K562 (cell line): ENCODE results near the gene NME7. TPM values are rescaled to one million over a fixed set of nuclear protein-coding genes. Genes with fewer than 3 reads are reported as not detected.

Experiments
- CEBPB ChIP-seq: fragments of 450-650 bp; IDR thresholded peaks from 2 replicates; pipeline ENCODE4 v1.6.1; 2016; ENCODE audit warnings: missing genetic modification characterization, missing compliant biosample characterization
- CEBPG ChIP-seq, 3 experiments: fragments of 200-800 bp in 1 of 3; sonication (Bioruptor generic) in 1 of 3; sonication (generic) in 1 of 3; formaldehyde crosslinking in 1 of 3; IDR thresholded peaks in 2 of 3; conservative IDR thresholded peaks in 1 of 3; 2 replicates each; pipeline versions ENCODE4 v1.6.1 to v1.8.0; 2016 to 2022; ENCODE audit warnings: missing compliant biosample characterization in 2 of 3, missing genetic modification characterization in 2 of 3, mild to moderate bottlenecking in 1 of 3, missing genetic modification reagents in 1 of 3
- DDX20 ChIP-seq: fragments of 450-650 bp; IDR thresholded peaks from 2 replicates; pipeline ENCODE4 v1.6.1; 2016; ENCODE audit warnings: missing genetic modification characterization, low read depth, mild to moderate bottlenecking, missing compliant biosample characterization, moderate library complexity
- ELF1 ChIP-seq: fragments of 200-800 bp; sonication (Bioruptor generic); IDR thresholded peaks from 2 replicates; pipeline ENCODE4 v1.6.1; 2016; ENCODE audit warnings: missing genetic modification characterization, missing compliant biosample characterization
- ELF4 ChIP-seq: fragments of 450-650 bp; formaldehyde crosslinking; IDR thresholded peaks from 2 replicates; pipeline ENCODE4 v1.4.0; 2022; ENCODE audit warnings: missing genetic modification characterization
- HDGF ChIP-seq: fragments of 450-650 bp; IDR thresholded peaks from 2 replicates; pipeline ENCODE4 v1.6.1; 2016
- HLTF ChIP-seq: fragments of 450-650 bp; IDR thresholded peaks from 2 replicates; pipeline ENCODE4 v1.6.1; 2016
- KDM1A ChIP-seq, 2 experiments: fragments of 450-650 bp; IDR thresholded peaks; 2 replicates each; pipeline ENCODE4 v1.6.1; 2016; ENCODE audit warnings: mild to moderate bottlenecking in 2 of 2
- NR4A1 ChIP-seq, 2 experiments: fragments of 250-450 bp in 1 of 2; fragments of 450-650 bp in 1 of 2; sonication (Bioruptor Pico) in 1 of 2; IDR thresholded peaks; 2 replicates each; pipeline versions ENCODE4 v1.4.0 to v1.6.1; 2016 to 2020; ENCODE audit warnings: mild to moderate bottlenecking in 2 of 2, missing compliant biosample characterization in 1 of 2, missing genetic modification characterization in 1 of 2, moderate library complexity in 1 of 2
- POU5F1 ChIP-seq: fragments of 150-350 bp; IDR thresholded peaks from 2 replicates; pipeline ENCODE4 v1.6.1; 2014; ENCODE audit warnings: borderline replicate concordance, low read length, low read depth, mild to moderate bottlenecking; ENCODE audit not compliant: partially characterized antibody
- SIX5 ChIP-seq, 2 experiments: IDR thresholded peaks; 2 replicates each; pipeline ENCODE4 v1.6.1; 2011; ENCODE audit warnings: low read length in 2 of 2, borderline replicate concordance in 1 of 2, low read depth in 1 of 2, mild to moderate bottlenecking in 1 of 2, moderate library complexity in 1 of 2; ENCODE audit not compliant: insufficient read depth in 1 of 2
- STAT5A ChIP-seq: IDR thresholded peaks from 2 replicates; pipeline ENCODE4 v1.6.1; 2012; ENCODE audit warnings: low read length, inconsistent platforms, borderline replicate concordance
- ZFP1 ChIP-seq: fragments of 450-650 bp; formaldehyde crosslinking; IDR thresholded peaks from 2 replicates; pipeline ENCODE4 v1.4.0; 2020; ENCODE audit warnings: mild to moderate bottlenecking, mixed read lengths
- ZNF263 ChIP-seq: sonication (generic); formaldehyde crosslinking; IDR thresholded peaks from 2 replicates; pipeline ENCODE4 v1.8.0; 2022; ENCODE audit warnings: mild to moderate bottlenecking, missing genetic modification reagents, borderline replicate concordance
- ZNF830 ChIP-seq: fragments of 250-450 bp; sonication (Bioruptor Pico); IDR thresholded peaks from 2 replicates; pipeline ENCODE4 v1.5.0; 2021; ENCODE audit warnings: mild to moderate bottlenecking
- polyA plus RNA-seq, 8 experiments: library from polyadenylated mRNA; depleted of rRNA in 4 of 8; stranded (reverse) in 5 of 8; unstranded in 3 of 8; fragments of >200 nt; fragmentation: Nextera tagmentation in 2 of 8; fragmentation: Illumina TruSeq in 1 of 8; extraction: Ambion mirVana in 2 of 8; extraction: Trizol in 1 of 8; gene quantifications; 2 replicates each; pipeline versions ENCODE4 v1.2.1 to v1.2.3, GENCODE V29; 2011 to 2014; ENCODE audit warnings: inconsistent platforms in 1 of 8, missing spikeins in 1 of 8
- total RNA-seq, 7 experiments: library from RNA; depleted of rRNA in 6 of 7; stranded (reverse); fragments of >200 nt in 6 of 7; fragmentation: Illumina TruSeq in 2 of 7; extraction: Trizol in 2 of 7; gene quantifications; 2 replicates each; pipeline versions ENCODE4 v1.2.1 to v1.2.3, GENCODE V29; 2011 to 2021; ENCODE audit warnings: low replicate concordance in 1 of 7
- TF ChIP-seq, protein P1 (sequence below): fragments of 450-650 bp; formaldehyde crosslinking; IDR thresholded peaks from 2 replicates; pipeline ENCODE4 v1.4.0; 2020; ENCODE audit warnings: mild to moderate bottlenecking, mixed read lengths
- TF ChIP-seq, protein P2 (sequence below): IDR thresholded peaks from 2 replicates; pipeline ENCODE4 v1.6.1; 2014; ENCODE audit warnings: antibody characterized with exemption
- TF ChIP-seq, protein P3 (sequence below): fragments of 450-650 bp; formaldehyde crosslinking; IDR thresholded peaks from 2 replicates; pipeline ENCODE4 v1.4.0; 2020; ENCODE audit warnings: mild to moderate bottlenecking, moderate library complexity
- TF ChIP-seq, protein P4 (sequence below): fragments of 250-450 bp; sonication (Bioruptor Pico); IDR thresholded peaks from 2 replicates; pipeline ENCODE4 v1.6.1; 2021; ENCODE audit warnings: mild to moderate bottlenecking
- TF ChIP-seq, protein P5 (sequence below): fragments of 450-650 bp; formaldehyde crosslinking; IDR thresholded peaks from 2 replicates; pipeline ENCODE4 v1.4.0; 2020; ENCODE audit warnings: mild to moderate bottlenecking, moderate library complexity

NME7 gene
- total and polyA plus RNA-seq, 9 of the 15 experiments (the other 6 are each of a cell fraction or from before 2014, with no cell fraction given) = 7.9 to 43.2 (median 23.9) TPM

DNA sequence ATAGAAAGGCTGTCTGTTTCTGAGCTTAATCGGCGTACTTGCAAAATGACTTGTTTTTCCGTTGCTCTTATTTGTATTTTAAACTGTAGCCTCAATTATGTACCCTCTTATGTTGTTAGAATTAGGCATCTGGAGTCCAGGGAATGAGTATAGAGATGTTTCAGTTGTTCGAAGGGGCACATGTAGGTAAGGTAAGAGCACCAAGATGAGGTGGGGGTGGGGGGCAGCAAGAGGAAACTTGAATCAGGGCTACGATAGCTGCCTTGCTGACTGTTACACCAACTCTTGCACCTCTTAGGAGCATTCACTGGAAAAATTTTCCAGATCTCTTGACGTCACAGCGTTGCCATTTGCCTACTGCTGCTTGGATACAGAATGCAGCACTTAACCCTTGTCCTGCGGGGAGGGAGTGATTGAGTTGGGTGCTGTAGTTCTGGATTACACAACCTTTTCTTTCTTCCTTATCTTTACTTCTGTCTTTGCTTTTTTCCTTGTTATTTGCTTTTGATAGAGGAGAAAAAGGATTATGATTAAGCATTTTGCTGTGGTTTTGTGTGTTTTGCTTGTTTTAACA lies 257.9 kb downstream of the NME7 start (continued):
- TF ChIP-seq ZFP1 (CRISPR knock-in tag) = no peak
- TF ChIP-seq, protein P1, sequence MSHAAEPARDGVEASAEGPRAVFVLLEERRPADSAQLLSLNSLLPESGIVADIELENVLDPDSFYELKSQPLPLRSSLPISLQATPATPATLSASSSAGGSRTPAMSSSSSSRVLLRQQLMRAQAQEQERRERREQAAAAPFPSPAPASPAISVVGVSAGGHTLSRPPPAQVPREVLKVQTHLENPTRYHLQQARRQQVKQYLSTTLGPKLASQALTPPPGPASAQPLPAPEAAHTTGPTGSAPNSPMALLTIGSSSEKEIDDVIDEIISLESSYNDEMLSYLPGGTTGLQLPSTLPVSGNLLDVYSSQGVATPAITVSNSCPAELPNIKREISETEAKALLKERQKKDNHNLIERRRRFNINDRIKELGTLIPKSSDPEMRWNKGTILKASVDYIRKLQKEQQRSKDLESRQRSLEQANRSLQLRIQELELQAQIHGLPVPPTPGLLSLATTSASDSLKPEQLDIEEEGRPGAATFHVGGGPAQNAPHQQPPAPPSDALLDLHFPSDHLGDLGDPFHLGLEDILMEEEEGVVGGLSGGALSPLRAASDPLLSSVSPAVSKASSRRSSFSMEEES (CRISPR knock-in tag) = no peak
- no peak for TF ChIP-seq STAT5A
- no peak for TF ChIP-seq HDGF
- no peak for TF ChIP-seq ELF4 (CRISPR knock-in tag)
- TF ChIP-seq, protein P2, sequence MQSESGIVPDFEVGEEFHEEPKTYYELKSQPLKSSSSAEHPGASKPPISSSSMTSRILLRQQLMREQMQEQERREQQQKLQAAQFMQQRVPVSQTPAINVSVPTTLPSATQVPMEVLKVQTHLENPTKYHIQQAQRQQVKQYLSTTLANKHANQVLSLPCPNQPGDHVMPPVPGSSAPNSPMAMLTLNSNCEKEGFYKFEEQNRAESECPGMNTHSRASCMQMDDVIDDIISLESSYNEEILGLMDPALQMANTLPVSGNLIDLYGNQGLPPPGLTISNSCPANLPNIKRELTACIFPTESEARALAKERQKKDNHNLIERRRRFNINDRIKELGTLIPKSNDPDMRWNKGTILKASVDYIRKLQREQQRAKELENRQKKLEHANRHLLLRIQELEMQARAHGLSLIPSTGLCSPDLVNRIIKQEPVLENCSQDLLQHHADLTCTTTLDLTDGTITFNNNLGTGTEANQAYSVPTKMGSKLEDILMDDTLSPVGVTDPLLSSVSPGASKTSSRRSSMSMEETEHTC = no peak
- TF ChIP-seq CEBPB (tag) = peak; percentile 70
- TF ChIP-seq, protein P3, sequence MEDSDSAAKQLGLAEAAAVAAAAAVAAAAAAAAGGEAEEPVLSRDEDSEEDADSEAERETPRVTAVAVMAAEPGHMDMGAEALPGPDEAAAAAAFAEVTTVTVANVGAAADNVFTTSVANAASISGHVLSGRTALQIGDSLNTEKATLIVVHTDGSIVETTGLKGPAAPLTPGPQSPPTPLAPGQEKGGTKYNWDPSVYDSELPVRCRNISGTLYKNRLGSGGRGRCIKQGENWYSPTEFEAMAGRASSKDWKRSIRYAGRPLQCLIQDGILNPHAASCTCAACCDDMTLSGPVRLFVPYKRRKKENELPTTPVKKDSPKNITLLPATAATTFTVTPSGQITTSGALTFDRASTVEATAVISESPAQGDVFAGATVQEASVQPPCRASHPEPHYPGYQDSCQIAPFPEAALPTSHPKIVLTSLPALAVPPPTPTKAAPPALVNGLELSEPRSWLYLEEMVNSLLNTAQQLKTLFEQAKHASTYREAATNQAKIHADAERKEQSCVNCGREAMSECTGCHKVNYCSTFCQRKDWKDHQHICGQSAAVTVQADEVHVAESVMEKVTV = no peak
- TF ChIP-seq HLTF = no peak
- no peak for TF ChIP-seq ZNF830
- TF ChIP-seq SIX5 (IDR thresholded peaks at IDR 0.05; ENCODE audit: borderline replicate concordance in 1 of 2, insufficient read depth in 1 of 2, low read depth in 1 of 2, low read length in 2 of 2) = no peak
- no peak for TF ChIP-seq POU5F1
- TF ChIP-seq ELF1 (tag) = no peak
- TF ChIP-seq, protein P4, sequence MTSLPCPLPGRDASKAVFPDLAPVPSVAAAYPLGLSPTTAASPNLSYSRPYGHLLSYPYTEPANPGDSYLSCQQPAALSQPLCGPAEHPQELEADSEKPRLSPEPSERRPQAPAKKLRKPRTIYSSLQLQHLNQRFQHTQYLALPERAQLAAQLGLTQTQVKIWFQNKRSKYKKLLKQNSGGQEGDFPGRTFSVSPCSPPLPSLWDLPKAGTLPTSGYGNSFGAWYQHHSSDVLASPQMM = no peak
- TF ChIP-seq KDM1A (IDR thresholded peaks at IDR 0.05) = peak; percentile 68 to 72; a peak in 3 of 4 replicates
- no peak for TF ChIP-seq CEBPG (CRISPR knock-in tag; IDR thresholded peaks at IDR 0.05)
- peak in 1 of 2 experiments; percentile 51; a peak in 2 of 4 replicates for TF ChIP-seq CEBPG (tag; conservative IDR thresholded peaks at IDR 0.05 in 1 of 2, IDR thresholded peaks at IDR 0.05 in 1 of 2)
- TF ChIP-seq ZNF263 (CRISPR knock-in tag) = 0 out of 2 replicates have a peak, but pooled peaks have one; percentile 24
- TF ChIP-seq, protein P5, sequence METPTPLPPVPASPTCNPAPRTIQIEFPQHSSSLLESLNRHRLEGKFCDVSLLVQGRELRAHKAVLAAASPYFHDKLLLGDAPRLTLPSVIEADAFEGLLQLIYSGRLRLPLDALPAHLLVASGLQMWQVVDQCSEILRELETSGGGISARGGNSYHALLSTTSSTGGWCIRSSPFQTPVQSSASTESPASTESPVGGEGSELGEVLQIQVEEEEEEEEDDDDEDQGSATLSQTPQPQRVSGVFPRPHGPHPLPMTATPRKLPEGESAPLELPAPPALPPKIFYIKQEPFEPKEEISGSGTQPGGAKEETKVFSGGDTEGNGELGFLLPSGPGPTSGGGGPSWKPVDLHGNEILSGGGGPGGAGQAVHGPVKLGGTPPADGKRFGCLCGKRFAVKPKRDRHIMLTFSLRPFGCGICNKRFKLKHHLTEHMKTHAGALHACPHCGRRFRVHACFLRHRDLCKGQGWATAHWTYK (CRISPR knock-in tag) = no peak
- no peak for TF ChIP-seq DDX20 (tag)
- TF ChIP-seq NR4A1 (CRISPR knock-in tag; IDR thresholded peaks at IDR 0.05) = no peak
- TF ChIP-seq NR4A1 (tag; IDR thresholded peaks at IDR 0.05) = no peak
